Activated CD8-positive, alpha-beta memory T cell treated with anti-CD3 and anti-CD28 coated beads for 48 hours (primary cell): ENCODE data around the gene DGKQ.
"Not testable (repeated sequence)": the region's sequence is repeated elsewhere in the genome, so short reads cannot be mapped to it uniquely, and the experiment has no call there.

ENCODE experiments used
- DNase-seq, 3 experiments: peaks; one replicate each; pipeline ENCODE4 v3.0.0-alpha.2; 2020; ENCODE audit warnings: low read depth in 2 of 3, low spot score in 2 of 3

The DGKQ gene

DNA sequence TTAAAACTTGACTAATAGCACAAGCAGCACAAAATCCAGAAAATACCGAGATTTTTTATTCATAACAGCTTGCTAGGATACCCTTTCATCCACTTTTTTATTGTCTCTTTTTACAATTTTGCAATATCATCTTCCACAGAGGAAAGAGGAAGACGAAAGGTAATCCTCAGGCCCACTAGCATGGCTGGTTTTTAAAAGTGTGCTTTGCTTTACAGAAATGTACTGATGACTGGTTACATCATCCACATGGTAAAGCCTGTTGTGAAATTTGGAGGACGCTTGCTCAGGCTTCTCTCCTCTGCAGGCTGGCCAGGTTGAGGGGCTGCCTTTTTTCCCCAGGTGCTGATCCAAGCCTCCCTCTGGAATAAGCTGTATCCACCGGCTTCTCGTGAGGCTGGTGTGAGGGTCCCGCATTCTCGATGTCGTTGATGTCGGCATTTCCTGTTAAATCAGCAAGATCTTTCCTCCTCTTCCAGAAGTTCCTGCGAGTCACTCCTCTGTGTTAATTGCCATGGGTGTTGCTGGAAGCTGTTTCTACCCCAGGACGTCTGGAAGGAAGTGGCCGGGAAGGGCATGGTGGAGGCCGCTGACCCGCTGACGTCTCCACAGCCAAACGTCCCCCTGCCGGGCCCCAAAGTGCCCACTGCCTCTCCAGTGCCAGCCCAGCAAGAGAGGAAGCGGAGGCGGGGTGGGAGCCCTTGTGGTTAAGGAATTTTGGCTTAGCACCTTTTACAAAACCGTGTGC lies 5.8 kb upstream of the DGKQ start:
- DNase-seq = no peak

DNA sequence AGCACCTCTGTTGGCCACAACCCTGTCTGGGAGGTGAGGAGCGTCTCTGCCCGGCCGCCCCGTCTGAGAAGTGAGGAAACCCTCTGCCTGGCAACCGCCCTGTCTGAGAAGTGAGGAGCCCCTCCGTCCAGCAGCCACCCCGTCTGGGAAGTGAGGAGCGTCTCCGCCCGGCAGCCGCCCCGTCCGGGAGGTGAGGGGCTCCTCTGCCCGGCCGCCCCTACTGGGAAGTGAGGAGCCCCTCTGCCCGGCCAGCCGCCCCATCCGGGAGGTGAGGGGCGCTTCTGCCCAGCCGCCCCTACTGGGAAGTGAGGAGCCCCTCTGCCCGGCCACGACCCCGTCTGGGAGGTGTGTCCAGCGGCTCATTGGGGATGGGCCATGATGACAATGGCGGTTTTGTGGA lies 2.6 kb upstream of the DGKQ start:
- not testable (repeated sequence) for DNase-seq

- DNase-seq = no peak
Observed at GRCh38 chr4:974668-975067, 1.3 kb upstream of the DGKQ start.

DNA sequence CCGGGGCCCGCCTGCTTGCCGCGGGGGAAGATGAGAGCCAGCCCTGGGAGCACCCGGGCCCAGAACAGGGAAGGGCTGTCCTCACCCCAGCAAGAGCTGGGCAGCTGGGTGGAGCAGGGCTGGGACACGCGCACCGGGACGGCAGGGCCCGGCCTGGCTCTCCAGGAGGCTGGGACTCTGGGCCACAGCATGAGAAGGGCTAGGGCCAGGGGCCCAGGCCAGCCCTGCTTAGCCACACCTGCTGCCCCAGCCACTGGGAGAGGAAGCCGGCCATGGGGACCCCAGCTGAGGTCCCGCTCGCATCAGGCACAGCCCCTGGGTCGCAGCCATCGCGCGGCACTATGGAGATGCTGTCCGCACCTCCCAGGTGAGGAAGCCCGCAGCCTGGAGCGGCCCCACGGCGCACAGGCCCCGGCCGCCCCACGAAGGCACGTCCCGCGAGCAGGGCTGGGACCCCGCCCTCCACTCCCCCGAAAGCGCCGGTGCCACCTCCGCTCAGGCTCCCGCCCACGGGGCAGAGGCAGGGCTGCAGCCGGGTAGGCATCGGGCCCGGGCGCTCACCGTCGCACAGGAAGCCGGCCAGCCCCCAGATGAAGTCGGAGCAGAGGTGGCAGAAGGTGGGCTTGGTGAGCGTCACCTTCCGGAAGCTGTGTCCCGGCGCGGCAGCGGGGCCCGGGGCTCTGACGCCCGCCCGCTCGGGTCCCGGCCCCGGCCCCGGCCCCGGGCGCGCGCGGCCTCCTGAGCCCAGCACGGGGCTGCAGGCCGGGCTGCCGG lies 531 bp downstream of the DGKQ start:
- peak in 2 of 3 experiments; percentile 23 for DNase-seq

- DNase-seq = no peak
Observed at GRCh38 chr4:971666-972500, 1.5 kb downstream of the DGKQ start.

- no peak for DNase-seq
Observed at GRCh38 chr4:970854-971520, 2.4 kb downstream of the DGKQ start.

DNA sequence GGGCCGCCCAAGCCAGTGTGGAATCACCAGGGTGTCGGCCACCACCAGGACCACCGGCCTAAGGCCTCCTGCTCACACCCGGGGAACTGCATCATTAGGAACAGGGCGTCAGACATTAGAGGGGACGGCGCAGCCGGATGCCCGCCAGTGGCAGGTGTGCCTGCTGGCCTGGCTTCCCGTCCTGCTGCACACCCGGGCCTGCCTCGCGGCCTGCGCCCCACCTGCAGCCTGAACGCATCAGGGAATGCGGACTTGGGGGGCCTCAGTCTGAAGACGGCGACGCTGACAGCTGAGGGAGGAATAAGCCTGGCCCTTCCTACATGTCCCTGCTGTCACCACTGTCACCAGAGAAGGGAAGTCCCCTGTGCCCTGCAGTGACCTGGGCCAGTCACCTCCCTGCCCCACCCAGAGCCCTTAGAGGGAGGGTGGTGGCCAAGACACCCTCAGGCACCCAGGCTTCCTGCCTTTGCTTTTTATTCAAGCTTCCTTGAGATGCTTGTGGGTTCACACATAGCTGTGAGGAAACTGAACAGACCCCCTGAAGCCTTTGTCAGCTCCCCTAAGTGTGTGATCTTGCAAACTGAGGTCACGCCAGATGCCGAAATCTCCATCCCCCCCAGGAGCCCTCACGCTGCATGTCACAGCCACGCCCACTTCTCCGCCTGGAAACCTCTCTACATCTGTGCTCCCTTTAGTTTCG lies 3.2 kb downstream of the DGKQ start:
- DNase-seq = no peak

DNA sequence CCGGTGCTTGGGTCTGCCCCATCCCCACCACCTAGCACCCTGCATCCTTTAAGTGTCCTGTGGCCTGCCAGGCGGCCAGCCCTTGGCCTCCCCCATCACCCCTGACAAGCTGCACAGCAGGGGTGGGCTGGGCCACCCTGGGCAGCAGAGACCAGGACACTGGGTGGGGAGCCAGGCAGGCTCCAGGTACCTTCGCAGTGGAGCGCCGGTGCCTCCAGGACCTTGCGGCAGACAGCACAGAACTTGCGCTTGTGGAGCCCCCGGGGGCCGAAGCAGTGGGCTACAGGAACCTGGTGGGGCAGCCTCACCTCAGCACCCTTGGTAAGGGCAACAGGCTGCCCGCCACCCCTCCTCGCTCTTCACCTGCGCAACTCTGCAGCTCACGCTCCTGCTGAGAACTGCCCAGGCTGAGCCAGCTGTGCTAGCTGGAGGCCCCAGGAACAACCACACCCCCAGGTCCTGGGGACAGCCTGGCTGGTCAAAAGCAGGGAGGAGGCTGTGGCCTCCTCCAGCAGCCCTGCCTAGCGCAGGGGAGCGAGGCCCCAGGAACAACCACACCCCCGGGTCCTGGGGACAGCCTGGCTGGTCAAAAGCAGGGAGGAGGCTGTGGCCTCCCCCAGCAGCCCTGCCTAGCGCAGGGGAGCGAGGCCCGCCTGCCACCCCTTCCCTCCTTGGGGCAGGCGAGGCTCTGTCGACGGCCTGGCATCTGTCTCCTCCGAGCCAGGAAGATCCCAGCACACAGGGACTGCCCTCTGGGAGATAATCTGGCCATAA lies 4.6 kb downstream of the DGKQ start:
- no peak for DNase-seq

DNA sequence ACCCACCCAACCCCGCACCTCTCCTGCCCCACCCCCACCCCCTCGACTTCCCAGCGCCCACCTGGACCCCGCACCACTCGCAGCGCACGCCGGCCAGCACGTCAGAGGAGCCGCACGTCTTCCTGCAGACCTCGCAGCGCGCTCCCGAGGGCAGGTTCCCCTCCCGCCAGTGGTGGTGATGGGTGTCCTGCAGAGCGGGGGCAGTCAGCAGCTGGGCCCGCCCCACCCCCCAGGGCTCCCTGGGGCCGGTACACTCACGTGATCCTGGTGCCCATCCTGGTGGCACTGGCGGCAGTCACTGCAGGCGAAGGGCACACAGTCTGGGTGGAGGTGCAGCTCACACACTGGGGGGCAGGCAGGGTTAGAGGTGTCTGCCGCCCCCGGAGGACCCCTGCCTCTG lies 5.1 kb downstream of the DGKQ start:
- DNase-seq = no peak

- DNase-seq = no peak
Observed at GRCh38 chr4:967113-968104, 6.0 kb downstream of the DGKQ start.

GRCh38 chr4:966266-967112 lies 6.9 kb downstream of the DGKQ start:
- DNase-seq = no peak

DNA sequence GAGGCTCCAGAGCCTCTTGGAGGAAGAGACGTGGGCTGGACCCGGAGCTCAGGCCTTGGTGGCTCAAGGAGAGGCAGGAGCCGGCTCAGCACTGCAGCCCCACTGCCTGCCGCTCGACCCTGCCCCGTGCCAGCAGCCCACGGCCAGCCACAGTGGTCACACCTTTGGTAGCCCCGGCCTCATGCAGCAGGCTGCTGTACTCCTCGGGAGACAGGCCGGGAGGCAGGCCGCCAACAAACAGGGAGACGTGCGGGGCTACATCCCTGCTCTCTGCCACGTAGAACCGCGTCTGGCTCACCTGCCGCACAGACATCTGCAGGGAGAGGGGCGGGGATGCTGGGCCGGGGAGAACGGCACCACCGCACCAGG lies 7.6 kb downstream of the DGKQ start:
- no peak for DNase-seq

- DNase-seq = no peak
Observed at GRCh38 chr4:965048-965765, 8.2 kb downstream of the DGKQ start.

DNA sequence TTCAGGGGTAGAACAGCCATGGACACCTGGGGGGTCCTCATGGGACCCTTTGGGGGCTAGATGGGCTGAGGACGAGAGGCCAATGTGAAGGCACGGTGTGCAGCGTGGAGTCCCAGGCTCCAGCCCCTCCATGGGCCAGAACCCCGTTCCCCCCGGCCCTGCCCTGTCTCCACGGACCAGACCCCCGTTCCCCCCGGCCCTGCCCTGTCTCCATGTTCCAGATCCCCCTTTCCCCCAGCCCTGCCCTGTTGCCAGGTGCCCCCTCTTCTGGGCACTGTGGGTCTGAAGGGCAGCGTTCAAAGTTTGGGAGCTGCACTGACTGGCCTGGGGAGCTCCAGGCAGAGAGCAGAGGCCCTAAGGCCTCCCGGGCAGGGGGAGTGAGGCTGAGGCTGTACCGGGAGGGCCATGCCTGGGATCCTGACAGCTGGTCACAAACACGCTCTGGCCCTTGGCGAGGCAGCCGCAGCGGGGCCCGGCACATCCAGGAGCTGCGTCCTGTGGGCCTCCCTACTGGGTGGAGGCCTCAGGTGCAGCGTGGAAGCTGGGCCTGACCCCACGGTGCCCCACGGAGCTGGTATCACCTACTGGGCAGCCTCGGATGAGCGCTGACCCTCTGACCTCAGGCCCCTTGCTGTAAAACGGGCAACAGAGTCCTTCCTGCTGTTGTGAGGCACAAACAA lies 8.9 kb downstream of the DGKQ start:
- no peak for DNase-seq

DNA sequence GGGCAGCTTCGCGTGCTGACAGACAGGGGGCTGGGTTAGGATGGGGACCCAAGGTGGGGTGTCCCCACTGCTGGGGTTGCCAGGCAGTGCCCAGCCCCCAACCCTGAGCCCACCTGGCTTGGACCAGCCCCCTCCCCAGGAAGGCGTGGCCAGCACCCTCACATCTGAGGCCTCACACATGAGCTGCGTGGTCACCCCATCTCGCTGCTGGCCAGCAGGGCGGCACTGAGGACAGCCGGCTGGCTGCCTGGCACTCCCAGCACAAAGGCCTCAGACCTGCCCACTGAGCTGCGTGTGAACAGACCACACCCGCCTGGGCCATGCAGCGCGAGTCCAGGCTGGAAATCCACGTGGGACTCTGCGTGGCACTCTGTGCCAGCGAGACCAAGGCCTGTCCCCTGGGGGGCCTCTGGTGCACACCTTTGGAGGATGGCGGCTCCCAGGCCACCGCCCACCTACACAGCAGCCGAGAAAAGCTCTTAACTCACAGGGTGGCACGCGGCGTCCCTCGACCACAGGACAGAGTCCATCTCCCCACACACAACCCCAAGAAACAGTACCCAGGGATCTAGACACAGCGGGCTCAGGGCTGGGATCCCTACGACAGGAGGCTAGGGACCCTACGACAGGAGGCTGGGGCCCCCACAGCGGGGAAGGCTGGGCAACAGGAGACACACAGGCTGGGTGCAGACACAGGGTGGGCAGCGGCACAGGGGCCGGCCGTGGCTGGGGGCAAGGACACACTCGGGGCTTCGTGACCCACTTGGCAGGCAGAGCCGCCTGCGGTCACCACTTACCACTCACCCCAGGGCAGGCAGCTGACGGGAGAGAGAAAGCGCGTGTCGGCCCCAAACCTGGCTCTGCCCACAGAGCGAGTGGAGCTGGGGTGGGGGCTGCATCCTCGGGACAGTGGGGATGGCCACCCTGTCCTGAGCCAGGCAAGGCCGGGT lies 9.8 kb downstream of the DGKQ start:
- DNase-seq = no peak
